Epithelial cell of proximal tubule (primary cell): ENCODE data around the gene USP17L5. TPM values are rescaled to one million over a fixed set of nuclear protein-coding genes. Genes with fewer than 3 reads are reported as not detected.
"Not testable (repeated sequence)": the region's sequence is repeated elsewhere in the genome, so short reads cannot be mapped to it uniquely, and the experiment has no call there.

ENCODE experiments used
- DNase-seq: peaks from one replicate; pipeline ENCODE4 v3.0.0-alpha.2; 2011; ENCODE audit warnings: low read depth
- H3K4me3 ChIP-seq: 2 replicates; pipeline ENCODE4 v1.5.1; 2011; ENCODE audit warnings: low read depth, mild to moderate bottlenecking, low read length
- total RNA-seq: library from RNA; depleted of rRNA; stranded (reverse); fragments of >200 nt; gene quantifications from 2 replicates; pipeline ENCODE4 v1.2.3, GENCODE V29; 2015
- TF ChIP-seq, protein P1 (sequence below): conservative IDR thresholded peaks from 2 replicates; pipeline ENCODE4 v1.5.1; 2012; ENCODE audit warnings: low read depth, mild to moderate bottlenecking, low read length

USP17L5 gene
- total RNA-seq, 1 donor from 2014 or later: not detected

DNA sequence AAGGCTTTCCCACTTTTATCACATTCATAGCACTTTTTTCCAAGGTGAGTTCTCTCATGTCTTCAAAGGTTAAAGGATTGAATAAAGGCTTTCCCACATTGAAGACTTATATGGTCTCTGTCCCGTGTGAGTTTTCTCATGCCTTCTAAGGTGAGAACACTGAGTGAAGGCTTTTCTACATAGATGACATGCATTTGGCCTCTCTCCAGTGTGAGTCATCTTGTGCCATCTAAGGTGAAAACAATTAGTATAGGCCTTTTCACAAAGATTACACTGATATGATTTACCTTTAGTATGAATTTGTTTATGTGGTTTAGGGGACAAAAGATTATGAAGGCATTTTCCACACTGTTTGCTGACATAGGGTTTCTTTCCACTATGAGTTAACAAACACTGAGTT, 44.9 kb downstream of the USP17L5 start:
- DNase-seq: peak; percentile 38
- TF ChIP-seq, protein P1, sequence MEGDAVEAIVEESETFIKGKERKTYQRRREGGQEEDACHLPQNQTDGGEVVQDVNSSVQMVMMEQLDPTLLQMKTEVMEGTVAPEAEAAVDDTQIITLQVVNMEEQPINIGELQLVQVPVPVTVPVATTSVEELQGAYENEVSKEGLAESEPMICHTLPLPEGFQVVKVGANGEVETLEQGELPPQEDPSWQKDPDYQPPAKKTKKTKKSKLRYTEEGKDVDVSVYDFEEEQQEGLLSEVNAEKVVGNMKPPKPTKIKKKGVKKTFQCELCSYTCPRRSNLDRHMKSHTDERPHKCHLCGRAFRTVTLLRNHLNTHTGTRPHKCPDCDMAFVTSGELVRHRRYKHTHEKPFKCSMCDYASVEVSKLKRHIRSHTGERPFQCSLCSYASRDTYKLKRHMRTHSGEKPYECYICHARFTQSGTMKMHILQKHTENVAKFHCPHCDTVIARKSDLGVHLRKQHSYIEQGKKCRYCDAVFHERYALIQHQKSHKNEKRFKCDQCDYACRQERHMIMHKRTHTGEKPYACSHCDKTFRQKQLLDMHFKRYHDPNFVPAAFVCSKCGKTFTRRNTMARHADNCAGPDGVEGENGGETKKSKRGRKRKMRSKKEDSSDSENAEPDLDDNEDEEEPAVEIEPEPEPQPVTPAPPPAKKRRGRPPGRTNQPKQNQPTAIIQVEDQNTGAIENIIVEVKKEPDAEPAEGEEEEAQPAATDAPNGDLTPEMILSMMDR: no peak
- no peak overlapping the region for H3K4me3 ChIP-seq

DNA sequence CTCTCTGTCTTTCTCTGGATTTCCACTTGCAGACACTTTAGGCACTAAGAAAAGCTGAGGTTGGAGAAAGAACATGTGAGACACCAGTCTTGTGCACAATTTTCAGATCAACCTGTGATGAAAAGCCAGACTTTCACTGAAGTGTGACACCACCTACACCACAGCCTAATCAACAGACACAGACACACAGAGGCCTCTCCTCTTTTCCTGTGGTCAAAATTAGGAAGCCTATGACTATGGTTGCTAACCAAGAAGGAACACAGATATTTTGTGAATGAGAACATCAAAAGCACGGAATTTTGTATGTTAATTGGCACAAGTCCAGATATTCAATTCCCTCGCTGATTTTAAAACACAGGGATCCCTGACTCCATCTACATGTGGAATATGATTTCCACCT, 49.8 kb downstream of the USP17L5 start:
- not testable (repeated sequence) for DNase-seq, H3K4me3 ChIP-seq

Other genes starting within 250 kb of the USP17L5 start
- not detected in 2 replicates for gene FAM90A26, start 169.0 kb upstream of the USP17L5 start, total RNA-seq
- not detected in 2 replicates for gene USP17L10, start 128.7 kb upstream of the USP17L5 start, total RNA-seq
- not detected in 2 replicates for gene USP17L11, start 124.0 kb upstream of the USP17L5 start, total RNA-seq
- gene USP17L12, start 119.3 kb upstream of the USP17L5 start, total RNA-seq: not detected in 2 replicates
- gene USP17L13, start 114.5 kb upstream of the USP17L5 start, total RNA-seq: not detected in 2 replicates
- gene USP17L15, start 105.0 kb upstream of the USP17L5 start, total RNA-seq: not detected in 2 replicates
- not detected in 2 replicates for gene USP17L17, start 95.5 kb upstream of the USP17L5 start, total RNA-seq
- not detected in 2 replicates for gene USP17L18, start 90.8 kb upstream of the USP17L5 start, total RNA-seq
- gene USP17L19, start 86.0 kb upstream of the USP17L5 start, total RNA-seq: not detected in 2 replicates
- not detected in 2 replicates for gene USP17L20, start 81.3 kb upstream of the USP17L5 start, total RNA-seq
- gene USP17L21, start 76.5 kb upstream of the USP17L5 start, total RNA-seq: not detected in 2 replicates
- not detected in 2 replicates for gene USP17L22, start 71.8 kb upstream of the USP17L5 start, total RNA-seq
- gene USP17L24, start 14.2 kb upstream of the USP17L5 start, total RNA-seq: not detected in 2 replicates
- not detected in 2 replicates for gene USP17L25, start 9.5 kb upstream of the USP17L5 start, total RNA-seq
- gene USP17L26, start 4.7 kb upstream of the USP17L5 start, total RNA-seq: not detected in 2 replicates
- gene USP17L27, start 4.7 kb downstream of the USP17L5 start, total RNA-seq: not detected in 2 replicates
- gene USP17L28, start 9.5 kb downstream of the USP17L5 start, total RNA-seq: not detected in 2 replicates
- not detected in 2 replicates for gene USP17L29, start 14.2 kb downstream of the USP17L5 start, total RNA-seq
- gene USP17L30, start 23.7 kb downstream of the USP17L5 start, total RNA-seq: not detected in 2 replicates
- not detected in 2 replicates for gene DEFB131A, start 105.0 kb downstream of the USP17L5 start, total RNA-seq